Measurements from ENCODE around the gene CLEC16A. TPM values are rescaled to one million over a fixed set of nuclear protein-coding genes. Genes with fewer than 3 reads are reported as not detected.

CLEC16A gene
- total and polyA plus RNA-seq, 9 of the 15 experiments (the other 6 are each of a cell fraction or from before 2014, with no cell fraction given): 1.00 to 22.3 (median 10.0) TPM

GRCh38 chr16:10959161-10959560, 14.8 kb downstream of the CLEC16A start:
- Histone ChIP-seq H3K4me1 (replicated peaks in 1 of 2; ENCODE audit: control insufficient read depth in 2 of 2, insufficient read depth in 2 of 2, low read length in 2 of 2) (peaks cover 1 to 5% of the 10 kb centered on the region in 2 experiments; a peak in 2 of 5 replicates), H3K9me1 (ENCODE audit: control insufficient read depth, insufficient read depth, low read length) (no peaks in the 10 kb centered on the region), H4K20me1 (replicated peaks; ENCODE audit: control insufficient read depth, insufficient read depth, low read length) (peaks cover under 1% of the 10 kb centered on the region), H3K27ac (ENCODE audit: extremely low read depth, low read depth, low read length) (no peak overlapping the region), H3K36me3 (ENCODE audit: control insufficient read depth, insufficient read depth, low read length) (peaks cover 40% of the 10 kb centered on the region; the same call in 2 of the 3 replicates), H3K4me2 (ENCODE audit: insufficient read depth, low read length) (no peak overlapping the region), H3K9me3 (replicated peaks; ENCODE audit: control insufficient read depth, insufficient read depth, low read depth, low read length) (no peaks in the 10 kb centered on the region), H3K4me3 (no peak overlapping the region), H3K27me3 (ENCODE audit: control insufficient read depth in 2 of 2, insufficient read depth in 2 of 2, low read length in 2 of 2) (no peaks in the 10 kb centered on the region), H2AFZ (ENCODE audit: low read depth, low read length) (no peak overlapping the region), H3K79me2 (ENCODE audit: control insufficient read depth, insufficient read depth, low read length) (peaks cover 11% of the 10 kb centered on the region; the same call in 1 of the 3 replicates), H3K9ac (ENCODE audit: insufficient read depth in 1 of 2, low read depth in 2 of 2, low read length in 2 of 2) (no peak overlapping the region)
- WGBS (ENCODE audit: insufficient coverage, low coverage, missing lambda C conversion rate): 86% methylated on average over 5 of the region's 5 CpGs
- TF ChIP-seq HINFP (tag; conservative IDR thresholded peaks at IDR 0.05; ENCODE audit: low read depth): no peak
- TF ChIP-seq BRD4 (IDR thresholded peaks at IDR 0.05): no peak
- no peak for TF ChIP-seq ZNF740 (CRISPR knock-in tag; IDR thresholded peaks at IDR 0.05)
- TF ChIP-seq ZNF740 (tag; IDR thresholded peaks at IDR 0.05): no peak
- no peak for TF ChIP-seq ZC3H8 (IDR thresholded peaks at IDR 0.05)
- no peak for TF ChIP-seq THRAP3 (IDR thresholded peaks at IDR 0.05; ENCODE audit: borderline replicate concordance)
- TF ChIP-seq NCOA1 (IDR thresholded peaks at IDR 0.05; ENCODE audit: low read depth): no peak
- no peak for TF ChIP-seq ZNF766 (CRISPR knock-in tag; conservative IDR thresholded peaks at IDR 0.05)
- TF ChIP-seq YBX1 (IDR thresholded peaks at IDR 0.05): no peak
- TF ChIP-seq KAT8 (IDR thresholded peaks at IDR 0.05; ENCODE audit: low read depth): no peak
- TF ChIP-seq SUPT5H (IDR thresholded peaks at IDR 0.05): no peak
- no peak for TF ChIP-seq ZNF57 (CRISPR knock-in tag; IDR thresholded peaks at IDR 0.05)
- FAIRE-seq (no peak), DNase-seq (ENCODE audit: extremely low read depth in 1 of 4, low spot score in 3 of 4) (no peak), ATAC-seq (no peak)
- POLR2A ChIA-PET: interaction anchor here (0.6 to 2.5 kb wide), 3 partner anchors 9 to 297 kb away, joined by 3 to 6 read pairs (median 3); partner anchors contain the start of gene SOCS1
- intact Hi-C loops (cut with micrococcal nuclease): no loop called here
- in situ Hi-C loops (cut with MboI): loop anchor here (5.0 to 25.0 kb wide), 4 partner anchors 303 to 856 kb away; partner anchors contain the start of gene SNN
- no TSS peak for BruUV-seq (replicated peaks)
- CTCF ChIA-PET (ENCODE audit: low intra/inter-chr PET ratio): no interaction called here

All from K562 (cell line).